GM19099 (cell line): ENCODE data around the gene CNTN4.

Experiments used
- POLR2A ChIP-seq: IDR thresholded peaks from 3 replicates; pipeline ENCODE4 v1.6.1; 2011; ENCODE audit warnings: low read depth; ENCODE audit not compliant: insufficient read length; ENCODE audit errors: extremely low read depth

The CNTN4 gene

GRCh38 chr3:2643606-2644005, 544.9 kb downstream of the CNTN4 start:
- no peak for TF ChIP-seq POLR2A

DNA sequence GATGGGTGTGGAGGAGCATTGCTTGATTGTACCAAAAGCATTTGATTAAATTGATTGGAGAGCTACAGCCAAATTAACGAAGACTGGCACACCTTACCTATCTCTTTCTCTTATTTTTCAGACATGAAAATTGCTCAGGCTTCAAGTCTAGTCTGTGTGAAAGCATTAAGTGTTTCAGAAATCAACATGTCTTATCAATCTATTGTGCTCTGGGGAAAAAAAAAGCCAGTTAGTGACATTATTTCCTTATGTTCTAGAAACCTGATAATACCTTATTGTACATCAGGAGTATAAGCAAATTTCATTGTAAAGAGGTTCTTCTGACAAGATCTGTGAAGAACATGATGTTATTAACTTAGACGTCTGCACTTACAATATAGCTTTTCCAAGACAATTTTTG, 546.3 kb downstream of the CNTN4 start:
- TF ChIP-seq POLR2A, result no peak

DNA sequence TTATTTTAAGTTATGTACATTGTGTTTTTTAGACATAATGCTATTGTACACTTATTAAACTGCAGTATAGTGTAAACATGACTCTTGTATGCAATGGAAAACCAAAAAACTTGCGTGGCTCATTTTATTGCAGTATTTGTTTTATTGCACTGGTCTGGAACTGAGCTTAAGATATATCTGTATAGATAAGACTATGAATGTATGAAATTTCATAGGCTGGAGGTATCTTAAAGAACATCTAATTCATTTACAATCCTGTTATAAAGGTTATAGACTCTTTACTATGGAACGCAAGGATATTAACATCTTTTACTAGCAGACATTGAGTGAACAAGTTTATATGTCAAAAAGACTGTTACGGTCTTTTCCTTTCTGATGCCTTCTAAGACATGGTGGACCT, 552.1 kb downstream of the CNTN4 start:
- no peak for TF ChIP-seq POLR2A

- no peak for TF ChIP-seq POLR2A
These were observed 553.7 kb downstream of the CNTN4 start for GRCh38 chr3:2652386-2652785.

DNA sequence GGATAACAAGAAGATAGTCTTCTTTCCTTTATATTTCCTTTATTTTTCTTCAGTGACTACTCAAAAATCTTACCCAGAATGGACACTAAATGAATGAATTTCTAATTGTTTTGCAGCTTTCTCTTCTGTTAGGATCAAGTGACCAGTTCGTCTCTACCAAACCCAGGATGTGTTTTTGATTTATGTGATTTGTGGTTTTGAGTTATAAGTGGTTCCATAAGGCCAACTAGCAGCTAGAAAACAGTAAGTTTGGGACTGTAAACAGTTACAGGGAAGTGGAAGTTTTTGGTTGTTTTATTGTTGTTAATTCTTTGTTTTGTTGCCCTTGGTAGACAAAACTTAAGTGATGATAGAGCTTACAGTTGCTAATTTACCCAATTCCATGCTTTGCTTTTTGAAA, 555.0 kb downstream of the CNTN4 start:
- no peak for TF ChIP-seq POLR2A

- TF ChIP-seq POLR2A, result no peak
These were observed 556.6 kb downstream of the CNTN4 start for GRCh38 chr3:2655229-2655701.

DNA sequence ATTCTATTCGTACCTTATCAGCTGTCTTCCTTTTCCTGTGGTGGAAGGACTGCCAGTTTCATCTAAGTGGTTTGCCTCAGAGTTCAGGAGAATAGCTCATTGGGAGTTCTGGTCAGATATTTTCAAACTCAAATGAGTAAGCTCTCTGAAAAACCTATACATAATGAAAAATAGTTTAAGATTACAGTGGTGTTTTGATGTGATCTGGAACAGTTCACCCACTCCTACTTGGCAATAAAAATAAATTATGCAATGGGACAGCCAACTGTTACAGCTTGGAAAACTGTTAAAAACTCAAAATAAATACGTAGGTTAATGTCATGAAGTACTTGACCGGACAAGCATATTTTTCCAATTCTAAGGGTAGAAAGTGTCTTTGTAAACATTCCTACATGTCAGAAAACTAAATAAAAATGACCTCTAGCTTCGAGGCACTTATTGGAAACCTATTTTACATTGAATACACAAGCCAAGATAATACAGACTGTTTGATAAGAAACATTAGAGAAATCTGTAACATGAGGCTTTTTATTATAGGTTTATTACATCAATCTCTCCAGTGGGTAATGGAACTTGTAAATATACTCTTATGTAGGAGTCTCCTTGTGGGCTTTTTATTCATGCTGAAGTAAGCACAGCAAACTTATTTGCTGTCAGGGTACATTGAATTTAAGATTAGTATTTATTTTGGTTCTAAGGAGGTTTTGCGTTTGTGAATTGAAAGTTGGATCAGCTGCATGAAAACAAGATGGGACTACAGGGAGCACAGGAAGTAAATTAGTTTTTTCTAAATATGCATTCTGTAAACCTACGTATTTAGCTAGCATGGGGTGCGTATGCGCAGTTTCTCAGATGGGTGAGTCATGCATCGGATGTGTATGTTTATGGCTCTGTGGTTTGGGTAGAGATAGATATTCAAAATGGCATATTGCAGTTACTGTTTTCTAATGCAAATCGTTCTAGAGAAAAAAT, 558.4 kb downstream of the CNTN4 start:
- TF ChIP-seq POLR2A, result no peak

GRCh38 chr3:2657971-2658370, 559.3 kb downstream of the CNTN4 start:
- TF ChIP-seq POLR2A, result no peak

GRCh38 chr3:2659896-2660295, 561.2 kb downstream of the CNTN4 start:
- TF ChIP-seq POLR2A, result no peak

- no peak for TF ChIP-seq POLR2A
These were observed 562.4 kb downstream of the CNTN4 start for GRCh38 chr3:2661078-2661477.

- TF ChIP-seq POLR2A, result no peak
These were observed 578.8 kb downstream of the CNTN4 start for GRCh38 chr3:2677501-2677900.

DNA sequence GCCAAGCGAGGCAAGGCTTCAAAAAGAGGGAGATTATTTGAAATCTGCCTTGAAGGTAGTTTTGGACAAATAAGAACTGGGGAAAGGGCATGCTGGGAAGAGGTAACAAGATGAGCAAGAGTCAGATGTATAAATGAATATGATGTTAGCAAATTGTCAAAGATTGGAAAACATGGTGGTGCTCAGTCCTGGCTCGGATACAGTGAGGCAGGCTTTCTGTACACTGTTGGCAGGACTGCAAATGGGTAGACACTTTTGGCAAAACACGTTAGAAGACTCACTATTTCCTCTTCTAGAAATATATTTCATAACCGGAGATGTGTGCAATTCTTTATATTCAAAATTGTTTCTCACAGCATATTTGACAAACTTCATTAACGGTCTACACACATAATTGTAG, 581.6 kb downstream of the CNTN4 start:
- TF ChIP-seq POLR2A, result no peak

- no peak for TF ChIP-seq POLR2A
These were observed 585.4 kb downstream of the CNTN4 start for GRCh38 chr3:2684046-2684445.

- no peak for TF ChIP-seq POLR2A
These were observed 588.3 kb downstream of the CNTN4 start for GRCh38 chr3:2686816-2687502.

DNA sequence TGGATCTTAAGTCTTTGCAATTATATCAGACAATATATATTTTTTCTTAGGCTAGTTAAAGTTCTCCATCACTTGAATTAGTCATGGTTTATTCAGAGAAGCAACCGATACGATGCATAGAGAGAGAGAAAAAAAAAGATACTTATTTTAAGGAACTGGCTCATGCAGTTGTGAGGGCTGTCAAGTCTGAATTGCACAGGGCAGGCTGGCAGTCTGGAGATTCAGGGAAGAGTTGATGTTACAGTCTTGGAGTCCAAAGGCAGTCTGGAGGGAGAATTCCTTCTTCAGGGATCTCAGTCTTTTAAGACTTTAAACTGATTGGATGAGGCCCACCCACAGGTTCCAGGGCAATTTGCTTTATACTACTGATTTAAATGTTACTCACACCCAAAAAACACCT, 598.9 kb downstream of the CNTN4 start:
- TF ChIP-seq POLR2A, result no peak

GRCh38 chr3:2701471-2701870, 602.8 kb downstream of the CNTN4 start:
- no peak for TF ChIP-seq POLR2A
